ENCODE results near the gene ATP9B.

ATP9B gene

DNA sequence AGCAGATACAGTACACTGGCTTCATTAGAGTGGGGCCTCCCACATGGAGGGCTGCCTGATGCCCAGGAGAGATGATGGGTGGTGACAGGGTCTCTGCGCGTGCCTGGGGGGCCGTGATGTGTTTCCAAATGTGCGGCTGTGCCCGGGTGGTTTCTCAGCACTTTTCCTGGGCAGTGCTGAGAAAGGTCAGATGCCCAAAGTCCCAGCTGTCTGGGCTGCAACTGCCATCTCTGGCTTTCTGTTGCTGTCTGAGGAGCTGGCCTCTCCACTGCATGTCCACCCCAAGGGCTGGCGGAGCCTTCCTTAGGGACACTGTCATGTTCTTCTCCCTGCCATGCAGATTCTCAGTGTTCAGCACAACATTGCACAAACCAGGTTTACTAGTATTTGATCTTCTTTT is 263.9 kb downstream of the ATP9B start:
- no peak overlapping the region for H3K4me2 ChIP-seq (ENCODE audit: low read depth, low read length, poor library complexity, severe bottlenecking)
- no peaks in the 10 kb centered on the region for H3K27me3 ChIP-seq (ENCODE audit: insufficient read depth, low read length, poor library complexity, severe bottlenecking)
- peaks cover 32% of the 10 kb centered on the region; the same call in 1 of the 2 replicates for H3K36me3 ChIP-seq (ENCODE audit: insufficient read depth, low read length)
- H4K20me1 ChIP-seq (ENCODE audit: insufficient read depth, low read length, poor library complexity, severe bottlenecking), result no peaks in the 10 kb centered on the region
- H3K4me1 ChIP-seq (ENCODE audit: insufficient read depth, low read length, poor library complexity, severe bottlenecking), result no peaks in the 10 kb centered on the region
- no peak overlapping the region for H2AFZ ChIP-seq (ENCODE audit: low read length)
- no peaks in the 10 kb centered on the region for H3K9me3 ChIP-seq (ENCODE audit: insufficient read depth, low read depth, low read length)
- H3F3A ChIP-seq (ENCODE audit: low read depth), result no peaks in the 10 kb centered on the region
- H3K9me2 ChIP-seq (replicated peaks; ENCODE audit: low read depth, low read length), result no peaks in the 10 kb centered on the region
- no peak for TF ChIP-seq EZH2phosphoT487 (IDR thresholded peaks at IDR 0.05; ENCODE audit: borderline replicate concordance)
- TF ChIP-seq, protein P1, sequence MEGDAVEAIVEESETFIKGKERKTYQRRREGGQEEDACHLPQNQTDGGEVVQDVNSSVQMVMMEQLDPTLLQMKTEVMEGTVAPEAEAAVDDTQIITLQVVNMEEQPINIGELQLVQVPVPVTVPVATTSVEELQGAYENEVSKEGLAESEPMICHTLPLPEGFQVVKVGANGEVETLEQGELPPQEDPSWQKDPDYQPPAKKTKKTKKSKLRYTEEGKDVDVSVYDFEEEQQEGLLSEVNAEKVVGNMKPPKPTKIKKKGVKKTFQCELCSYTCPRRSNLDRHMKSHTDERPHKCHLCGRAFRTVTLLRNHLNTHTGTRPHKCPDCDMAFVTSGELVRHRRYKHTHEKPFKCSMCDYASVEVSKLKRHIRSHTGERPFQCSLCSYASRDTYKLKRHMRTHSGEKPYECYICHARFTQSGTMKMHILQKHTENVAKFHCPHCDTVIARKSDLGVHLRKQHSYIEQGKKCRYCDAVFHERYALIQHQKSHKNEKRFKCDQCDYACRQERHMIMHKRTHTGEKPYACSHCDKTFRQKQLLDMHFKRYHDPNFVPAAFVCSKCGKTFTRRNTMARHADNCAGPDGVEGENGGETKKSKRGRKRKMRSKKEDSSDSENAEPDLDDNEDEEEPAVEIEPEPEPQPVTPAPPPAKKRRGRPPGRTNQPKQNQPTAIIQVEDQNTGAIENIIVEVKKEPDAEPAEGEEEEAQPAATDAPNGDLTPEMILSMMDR (conservative IDR thresholded peaks at IDR 0.05; ENCODE audit: low read length), result no peak
- H3K79me2 ChIP-seq (ENCODE audit: insufficient read depth, low read length), result no peaks in the 10 kb centered on the region
- no peak overlapping the region for H3K4me3 ChIP-seq (ENCODE audit: low read length, poor library complexity, severe bottlenecking)
- H3K9ac ChIP-seq (ENCODE audit: low read depth, low read length, poor library complexity, severe bottlenecking), result no peak overlapping the region

DNA sequence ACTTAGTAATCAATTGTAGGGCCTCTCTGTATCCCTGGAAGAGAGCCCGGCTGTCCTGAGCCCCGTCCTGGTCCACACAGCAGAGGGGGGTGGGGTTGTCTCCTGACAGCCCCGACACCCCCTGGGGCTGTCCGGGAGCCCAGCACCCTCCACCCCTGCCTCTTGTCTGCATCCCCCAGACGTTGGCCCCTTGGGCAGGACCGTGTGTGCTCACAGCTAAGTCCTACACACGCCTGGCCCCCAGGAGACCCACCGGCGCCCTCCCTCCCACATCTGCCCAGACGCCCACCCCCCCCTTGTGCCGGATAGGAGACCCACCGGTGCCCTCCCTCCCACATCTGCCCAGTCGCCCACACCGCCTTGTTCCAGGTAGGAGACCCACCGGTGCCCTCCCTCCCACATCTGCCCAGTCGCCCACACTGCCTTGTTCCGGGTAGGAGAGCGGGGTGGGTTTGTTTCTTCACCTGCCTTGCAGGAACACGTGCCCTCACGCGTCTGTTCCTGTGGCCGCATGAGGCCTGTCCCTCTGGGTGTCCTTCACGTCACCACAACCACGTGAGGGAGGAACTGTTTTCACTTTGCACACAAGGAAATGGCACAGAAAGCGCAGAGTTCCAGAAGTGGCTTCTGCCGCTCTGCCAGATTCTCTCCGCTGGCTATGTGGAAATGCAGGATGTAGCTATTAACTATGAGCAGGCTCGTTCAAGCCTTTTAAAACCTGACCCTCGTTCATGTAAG is 265.5 kb downstream of the ATP9B start:
- H3K4me2 ChIP-seq (ENCODE audit: low read depth, low read length, poor library complexity, severe bottlenecking), result no peak overlapping the region
- no peaks in the 10 kb centered on the region for H3K9me3 ChIP-seq (ENCODE audit: insufficient read depth, low read depth, low read length)
- no peaks in the 10 kb centered on the region for H4K20me1 ChIP-seq (ENCODE audit: insufficient read depth, low read length, poor library complexity, severe bottlenecking)
- peaks cover 34% of the 10 kb centered on the region; the same call in 1 of the 2 replicates for H3K36me3 ChIP-seq (ENCODE audit: insufficient read depth, low read length)
- no peaks in the 10 kb centered on the region for H3F3A ChIP-seq (ENCODE audit: low read depth)
- no peak overlapping the region for H3K4me3 ChIP-seq (ENCODE audit: low read length, poor library complexity, severe bottlenecking)
- no peak for TF ChIP-seq EZH2phosphoT487 (IDR thresholded peaks at IDR 0.05; ENCODE audit: borderline replicate concordance)
- TF ChIP-seq, protein P1 (conservative IDR thresholded peaks at IDR 0.05; ENCODE audit: low read length), result no peak
- no peaks in the 10 kb centered on the region for H3K27me3 ChIP-seq (ENCODE audit: insufficient read depth, low read length, poor library complexity, severe bottlenecking)
- no peak overlapping the region for H3K9ac ChIP-seq (ENCODE audit: low read depth, low read length, poor library complexity, severe bottlenecking)
- no peaks in the 10 kb centered on the region for H3K9me2 ChIP-seq (replicated peaks; ENCODE audit: low read depth, low read length)
- no peak overlapping the region for H2AFZ ChIP-seq (ENCODE audit: low read length)
- no peaks in the 10 kb centered on the region for H3K79me2 ChIP-seq (ENCODE audit: insufficient read depth, low read length)
- no peaks in the 10 kb centered on the region for H3K4me1 ChIP-seq (ENCODE audit: insufficient read depth, low read length, poor library complexity, severe bottlenecking)

DNA sequence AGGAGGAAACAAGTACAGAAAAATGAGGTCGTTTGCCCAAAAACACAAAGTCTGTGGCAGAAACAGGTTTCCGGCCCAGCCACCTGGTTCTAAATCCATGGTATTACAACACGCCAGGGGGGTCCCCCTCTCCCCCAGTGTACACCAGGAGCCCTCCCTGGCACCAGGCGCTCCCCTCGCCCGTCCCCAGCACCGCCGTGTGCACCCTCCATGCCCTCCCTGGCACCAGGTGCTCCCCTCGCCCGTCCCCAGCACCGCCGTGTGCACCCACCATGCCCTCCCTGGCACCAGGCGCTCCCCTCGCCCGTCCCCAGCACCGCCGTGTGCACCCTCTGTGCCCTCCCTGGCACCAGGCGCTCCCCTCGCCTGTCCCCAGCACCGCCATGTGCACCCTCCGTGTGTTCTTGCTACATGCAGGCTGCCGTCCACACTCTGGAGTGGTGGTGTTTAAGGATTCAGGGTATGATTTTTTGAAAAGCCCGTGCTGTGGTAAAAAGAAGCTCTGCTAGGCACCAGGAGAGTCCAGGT is 266.7 kb downstream of the ATP9B start:
- no peak overlapping the region for H3K9ac ChIP-seq (ENCODE audit: low read depth, low read length, poor library complexity, severe bottlenecking)
- H2AFZ ChIP-seq (ENCODE audit: low read length), result no peak overlapping the region
- TF ChIP-seq EZH2phosphoT487 (IDR thresholded peaks at IDR 0.05; ENCODE audit: borderline replicate concordance), result no peak
- TF ChIP-seq, protein P1 (conservative IDR thresholded peaks at IDR 0.05; ENCODE audit: low read length), result no peak
- H3K79me2 ChIP-seq (ENCODE audit: insufficient read depth, low read length), result no peaks in the 10 kb centered on the region
- H3K36me3 ChIP-seq (ENCODE audit: insufficient read depth, low read length), result peaks cover 26% of the 10 kb centered on the region; the same call in 1 of the 2 replicates
- H3K9me3 ChIP-seq (ENCODE audit: insufficient read depth, low read depth, low read length), result no peaks in the 10 kb centered on the region
- H3K27me3 ChIP-seq (ENCODE audit: insufficient read depth, low read length, poor library complexity, severe bottlenecking), result no peaks in the 10 kb centered on the region
- H3K4me3 ChIP-seq (ENCODE audit: low read length, poor library complexity, severe bottlenecking), result no peak overlapping the region
- no peaks in the 10 kb centered on the region for H4K20me1 ChIP-seq (ENCODE audit: insufficient read depth, low read length, poor library complexity, severe bottlenecking)
- no peaks in the 10 kb centered on the region for H3K9me2 ChIP-seq (replicated peaks; ENCODE audit: low read depth, low read length)
- H3F3A ChIP-seq (ENCODE audit: low read depth), result no peaks in the 10 kb centered on the region
- no peaks in the 10 kb centered on the region for H3K4me1 ChIP-seq (ENCODE audit: insufficient read depth, low read length, poor library complexity, severe bottlenecking)
- no peak overlapping the region for H3K4me2 ChIP-seq (ENCODE audit: low read depth, low read length, poor library complexity, severe bottlenecking)

Measured in Loucy (cell line).